GM10847 (cell line): ENCODE data around the gene INPP5F.

Source experiments
- POLR2A ChIP-seq: IDR thresholded peaks from 2 replicates; pipeline ENCODE4 v1.6.1; 2011; ENCODE audit not compliant: insufficient read length; ENCODE audit errors: extremely low read depth

The INPP5F gene

GRCh38 chr10:119852822-119853221, 127.0 kb downstream of the INPP5F start:
- no peak for TF ChIP-seq POLR2A

GRCh38 chr10:119853574-119853973, 127.7 kb downstream of the INPP5F start:
- no peak for TF ChIP-seq POLR2A

GRCh38 chr10:119858063-119858462, 132.2 kb downstream of the INPP5F start:
- no peak for TF ChIP-seq POLR2A

- no peak for TF ChIP-seq POLR2A
Observed at GRCh38 chr10:119859420-119860258, 133.8 kb downstream of the INPP5F start.

GRCh38 chr10:119860866-119861607, 135.2 kb downstream of the INPP5F start:
- no peak for TF ChIP-seq POLR2A

GRCh38 chr10:119862524-119862923, 136.7 kb downstream of the INPP5F start:
- TF ChIP-seq POLR2A = no peak

GRCh38 chr10:119863951-119864565, 138.2 kb downstream of the INPP5F start:
- no peak for TF ChIP-seq POLR2A

GRCh38 chr10:119865699-119866240, 139.9 kb downstream of the INPP5F start:
- no peak for TF ChIP-seq POLR2A

- no peak for TF ChIP-seq POLR2A
Observed at GRCh38 chr10:119867317-119867716, 141.5 kb downstream of the INPP5F start.

- TF ChIP-seq POLR2A = no peak
Observed at GRCh38 chr10:119871881-119872609, 146.2 kb downstream of the INPP5F start.

- TF ChIP-seq POLR2A = peak; percentile 70
Observed at GRCh38 chr10:119872610-119872859, 146.7 kb downstream of the INPP5F start, which contains the start of gene MCMBP. TSS of gene MCMBP (minus strand) at chr10:119872843. CDS start at chr10:119872584, 259 bp downstream.

- TF ChIP-seq POLR2A = peak; percentile 60
Observed at GRCh38 chr10:119872860-119873681, 147.2 kb downstream of the INPP5F start.

- TF ChIP-seq POLR2A = no peak
Observed at GRCh38 chr10:119878524-119878923, 152.7 kb downstream of the INPP5F start.
